T follicular helper cell (primary cell): ENCODE results near the gene KIFC1.
"Not testable (repeated sequence)": the region's sequence is repeated elsewhere in the genome, so short reads cannot be mapped to it uniquely, and the experiment has no call there.

ENCODE experiments used
- DNase-seq: peaks from one replicate; pipeline ENCODE4 v3.0.0-alpha.2; 2020; ENCODE audit warnings: low read depth
- total RNA-seq, 2 experiments: gene quantifications; one replicate each; lab custom pipeline; 2026; lab: John Stamatoyannopoulos, UW

KIFC1 gene, protein sequence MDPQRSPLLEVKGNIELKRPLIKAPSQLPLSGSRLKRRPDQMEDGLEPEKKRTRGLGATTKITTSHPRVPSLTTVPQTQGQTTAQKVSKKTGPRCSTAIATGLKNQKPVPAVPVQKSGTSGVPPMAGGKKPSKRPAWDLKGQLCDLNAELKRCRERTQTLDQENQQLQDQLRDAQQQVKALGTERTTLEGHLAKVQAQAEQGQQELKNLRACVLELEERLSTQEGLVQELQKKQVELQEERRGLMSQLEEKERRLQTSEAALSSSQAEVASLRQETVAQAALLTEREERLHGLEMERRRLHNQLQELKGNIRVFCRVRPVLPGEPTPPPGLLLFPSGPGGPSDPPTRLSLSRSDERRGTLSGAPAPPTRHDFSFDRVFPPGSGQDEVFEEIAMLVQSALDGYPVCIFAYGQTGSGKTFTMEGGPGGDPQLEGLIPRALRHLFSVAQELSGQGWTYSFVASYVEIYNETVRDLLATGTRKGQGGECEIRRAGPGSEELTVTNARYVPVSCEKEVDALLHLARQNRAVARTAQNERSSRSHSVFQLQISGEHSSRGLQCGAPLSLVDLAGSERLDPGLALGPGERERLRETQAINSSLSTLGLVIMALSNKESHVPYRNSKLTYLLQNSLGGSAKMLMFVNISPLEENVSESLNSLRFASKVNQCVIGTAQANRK
- 1.0 to 1.5 reads per million in 2 experiments for total RNA-seq

DNA sequence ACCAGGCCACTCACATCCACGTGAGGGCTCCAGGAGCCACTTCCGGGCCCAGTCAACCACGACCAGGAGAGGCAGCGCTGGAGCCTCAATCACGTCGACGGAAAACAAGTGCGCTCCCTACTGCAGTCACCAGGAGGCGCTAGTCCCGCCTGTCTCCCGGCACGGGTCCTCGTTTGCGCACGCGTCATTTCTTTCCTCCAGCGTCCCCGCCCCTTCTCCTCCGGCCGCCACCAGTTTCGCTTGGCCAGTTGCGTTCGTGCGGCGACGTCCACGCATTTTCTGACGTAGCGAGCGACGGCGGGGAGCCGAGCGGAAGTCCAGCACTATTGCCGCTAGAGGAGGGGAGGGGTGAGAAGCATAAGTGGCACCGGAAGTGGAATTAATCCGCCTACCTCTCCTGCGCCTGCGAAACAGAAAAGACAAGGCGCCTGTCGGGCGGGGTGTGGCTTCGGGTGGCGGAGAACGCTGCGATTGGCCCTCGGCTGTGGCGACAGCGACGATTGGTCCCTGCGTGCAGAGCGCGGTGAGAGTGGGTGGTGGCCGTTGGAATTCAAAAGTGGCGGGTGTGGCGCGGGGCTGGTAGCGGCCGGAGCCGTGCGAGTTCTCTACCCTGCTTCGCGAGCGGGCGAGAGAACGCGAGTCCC is at the start of gene KIFC1:
Gene KIFC1, plus strand, starts transcription at position 546 of the 644 bp plus-strand sequence. CDS start 163 bp downstream, outside the sequence.
- DNase-seq: peak; percentile 99

DNA sequence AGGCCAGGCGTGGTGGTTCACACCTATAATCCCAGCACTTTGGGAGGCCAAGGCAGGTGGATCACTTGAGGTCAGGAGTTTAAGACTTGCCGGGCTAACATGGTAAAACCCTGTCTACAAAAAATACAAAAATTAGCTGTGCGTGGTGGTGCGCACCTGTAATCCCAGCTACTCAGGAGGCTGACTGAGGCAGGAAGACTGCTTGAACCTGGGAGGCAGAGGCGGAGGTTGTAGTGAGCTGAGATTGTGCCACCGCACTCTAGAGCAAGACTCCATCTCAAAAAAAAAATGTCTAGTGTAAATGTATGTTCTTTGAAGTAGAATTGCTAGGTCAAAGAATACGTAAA is 48.0 kb upstream of the KIFC1 start:
- DNase-seq: not testable (repeated sequence)

DNA sequence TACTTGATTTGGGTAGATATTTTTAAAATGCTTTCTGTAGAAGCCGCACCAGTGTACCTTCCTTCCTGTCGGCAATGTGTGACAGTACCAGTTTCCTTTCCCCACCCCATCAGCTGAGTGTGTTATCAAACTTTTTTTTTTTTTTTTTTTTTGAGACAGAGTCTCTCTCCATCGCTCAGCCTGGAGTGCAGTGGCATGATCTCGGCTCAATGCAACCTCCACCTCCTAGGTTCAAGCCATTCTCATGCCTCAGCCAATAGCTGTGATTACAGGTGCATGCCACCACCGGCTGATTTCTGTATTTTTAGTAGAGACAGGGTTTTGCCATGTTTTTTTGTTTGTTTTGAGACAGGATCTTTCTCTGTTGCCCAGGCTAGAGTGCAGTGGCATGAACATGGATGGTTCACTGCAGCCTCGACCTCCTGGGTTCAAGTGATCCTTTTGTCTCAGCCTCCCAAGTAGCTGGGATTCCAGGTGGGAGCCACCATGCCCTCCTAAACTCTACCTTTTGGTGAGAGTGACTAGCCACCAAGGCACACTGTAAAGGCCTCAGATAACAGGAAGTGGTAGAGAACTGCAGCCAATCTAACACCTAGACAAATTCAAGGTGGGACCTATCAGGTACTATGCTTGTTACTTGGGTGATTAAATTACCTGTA is 47.5 kb upstream of the KIFC1 start:
- DNase-seq: peak; percentile 61

DNA sequence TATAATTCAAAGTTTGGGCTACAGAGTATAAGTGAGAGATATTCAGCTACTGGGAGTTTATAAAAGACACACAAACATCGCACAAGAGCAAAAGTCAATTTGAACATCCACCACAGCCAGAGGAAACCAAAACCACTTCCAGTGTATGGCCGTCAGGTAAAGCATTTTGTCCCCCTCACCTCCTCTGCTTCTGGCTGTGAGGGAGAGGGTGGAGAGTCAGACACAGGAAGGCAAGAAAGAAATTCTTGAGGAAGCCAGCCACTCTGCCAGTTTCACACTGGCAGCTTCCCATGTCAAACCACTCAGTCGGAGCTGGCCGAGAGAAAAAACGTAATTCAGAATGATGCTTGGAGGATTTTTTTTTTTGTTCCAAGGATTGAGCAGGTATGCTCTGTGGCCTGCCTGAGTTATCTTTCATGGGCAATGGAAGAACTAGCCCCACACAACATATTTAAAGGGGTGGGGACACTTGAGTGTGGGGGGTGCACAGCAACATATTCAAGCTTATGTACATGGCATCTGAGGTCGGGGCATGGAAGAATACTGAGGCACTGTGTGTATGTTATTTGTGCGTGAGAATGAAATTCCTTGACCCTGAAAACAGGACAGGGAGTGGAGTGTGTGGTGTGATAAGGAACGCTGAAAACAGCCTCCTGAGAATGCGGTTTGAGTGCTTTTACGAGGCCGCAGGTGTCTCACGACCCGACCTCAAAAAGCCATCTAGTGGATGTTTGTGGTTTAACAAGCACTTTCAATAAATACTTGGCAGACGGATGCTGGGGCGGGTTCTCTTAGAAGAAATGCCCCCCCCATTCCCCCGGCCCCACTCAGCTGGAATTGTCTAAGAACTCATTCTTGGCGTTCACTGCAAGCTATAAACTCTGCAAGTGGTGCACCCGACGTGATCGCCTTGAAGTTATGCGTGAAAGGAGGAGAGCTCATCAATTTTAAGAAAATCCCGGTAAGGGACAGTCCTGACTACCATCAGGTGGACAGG is 46.6 kb upstream of the KIFC1 start:
- DNase-seq: peak; percentile 54

DNA sequence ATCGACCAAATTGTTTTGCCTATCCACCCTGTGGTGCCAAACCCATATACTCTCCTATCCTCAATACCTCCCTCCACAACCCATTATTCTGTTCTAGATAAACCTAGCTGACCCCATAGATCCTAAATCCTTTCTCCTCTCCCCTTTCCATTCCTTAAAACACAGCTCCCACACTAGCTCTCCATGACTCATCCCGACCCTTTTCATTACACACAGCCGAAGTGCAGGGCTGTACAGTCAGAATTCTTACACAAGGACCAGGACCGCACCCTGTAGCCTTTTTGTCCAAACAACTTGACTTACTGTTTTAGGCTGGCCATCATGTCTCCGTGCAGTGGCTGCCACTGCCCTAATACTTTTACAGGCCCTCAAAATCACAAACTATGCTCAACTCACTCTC is 44.7 kb upstream of the KIFC1 start:
- not testable (repeated sequence) for DNase-seq

DNA sequence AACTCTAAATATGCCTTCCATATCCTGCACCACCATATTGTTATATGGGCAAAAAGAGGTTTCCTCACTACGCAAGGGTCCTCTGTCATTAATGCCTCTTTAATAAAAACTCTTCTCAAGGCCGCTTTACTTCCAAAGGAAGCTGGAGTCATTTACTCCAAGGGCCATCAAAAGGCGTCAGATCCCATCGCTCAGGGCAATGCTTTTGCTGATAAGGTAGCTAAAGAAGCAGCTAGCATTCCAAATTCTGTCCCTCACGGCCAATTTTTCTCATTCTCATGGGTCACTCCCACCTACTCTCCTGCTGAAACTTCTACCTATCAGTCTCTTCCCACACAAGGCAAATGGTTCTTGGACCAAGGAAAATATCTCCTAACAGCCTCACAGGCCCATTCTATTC is 43.8 kb upstream of the KIFC1 start:
- no peak for DNase-seq

DNA sequence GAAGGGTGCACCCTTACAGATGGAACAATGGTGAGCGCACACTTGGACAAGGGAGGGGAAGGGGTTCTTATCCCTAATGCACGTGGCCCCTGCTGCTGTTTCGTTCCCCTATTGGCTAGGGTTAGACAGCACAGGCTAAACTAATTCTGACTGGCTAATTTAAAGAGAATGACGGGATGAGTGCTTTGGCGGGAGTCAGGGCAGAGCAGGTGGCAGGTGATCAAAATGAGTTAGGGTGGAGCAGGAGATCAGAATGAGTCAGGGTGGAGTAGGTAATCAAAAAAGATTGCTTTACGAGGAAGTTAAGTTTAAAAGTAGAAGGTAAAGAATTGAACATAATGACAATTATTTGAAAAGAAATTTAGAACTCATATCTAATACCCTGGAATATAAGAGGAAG is 35.8 kb upstream of the KIFC1 start:
- not testable (repeated sequence) for DNase-seq

DNA sequence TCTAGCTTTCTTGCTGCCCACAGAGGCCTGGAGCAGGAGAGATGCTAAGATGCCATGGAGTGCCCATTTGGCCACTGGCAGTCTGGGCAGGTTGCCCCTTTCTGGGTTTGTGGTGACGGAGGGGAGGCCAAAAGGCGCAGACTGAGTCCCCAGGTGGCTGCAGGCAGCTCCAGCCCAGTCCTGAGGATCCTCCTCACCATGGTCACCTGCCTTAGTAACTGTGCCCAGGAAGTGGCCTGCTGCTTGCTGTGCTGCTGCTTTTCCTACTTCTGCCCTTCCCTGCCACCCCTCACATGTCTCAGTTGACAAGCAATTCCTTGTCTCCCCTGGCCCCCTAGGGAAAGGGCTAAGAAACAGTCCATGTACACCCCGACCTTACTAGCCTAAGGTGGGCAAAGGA is 35.3 kb upstream of the KIFC1 start:
- DNase-seq: no peak

DNA sequence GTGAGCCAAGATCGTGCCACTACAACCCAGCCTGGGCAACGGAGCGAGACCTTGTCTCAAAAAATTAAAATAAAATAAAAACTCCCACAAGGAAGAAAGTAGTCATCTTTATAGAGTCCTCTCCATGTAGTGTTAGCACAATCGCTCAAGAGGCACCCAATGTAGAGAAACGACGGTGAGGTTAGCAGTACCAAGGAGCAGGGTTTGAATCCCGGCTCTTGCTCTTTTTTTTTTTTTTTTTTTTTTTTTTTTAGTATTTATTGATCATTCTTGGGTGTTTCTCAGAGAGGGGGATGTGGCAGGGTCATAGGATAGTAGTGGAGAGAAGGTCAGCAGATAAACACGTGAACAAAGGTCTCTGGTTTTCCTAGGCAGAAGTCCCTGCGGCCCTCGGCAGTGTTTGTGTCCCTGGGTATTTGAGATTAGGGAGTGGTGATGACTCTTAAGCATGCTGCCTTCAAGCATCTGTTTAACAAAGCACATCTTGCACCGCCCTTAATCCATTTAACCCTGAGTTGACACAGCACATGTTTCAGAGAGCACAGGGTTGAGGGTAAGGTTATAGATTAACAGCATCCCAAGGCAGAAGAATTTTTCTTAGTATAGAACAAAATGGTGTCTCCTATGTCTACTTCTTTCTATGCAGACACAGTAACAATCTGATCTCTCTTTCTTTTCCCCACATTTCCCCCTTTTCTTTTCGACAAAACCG is 34.3 kb upstream of the KIFC1 start:
- DNase-seq: not testable (repeated sequence)

DNA sequence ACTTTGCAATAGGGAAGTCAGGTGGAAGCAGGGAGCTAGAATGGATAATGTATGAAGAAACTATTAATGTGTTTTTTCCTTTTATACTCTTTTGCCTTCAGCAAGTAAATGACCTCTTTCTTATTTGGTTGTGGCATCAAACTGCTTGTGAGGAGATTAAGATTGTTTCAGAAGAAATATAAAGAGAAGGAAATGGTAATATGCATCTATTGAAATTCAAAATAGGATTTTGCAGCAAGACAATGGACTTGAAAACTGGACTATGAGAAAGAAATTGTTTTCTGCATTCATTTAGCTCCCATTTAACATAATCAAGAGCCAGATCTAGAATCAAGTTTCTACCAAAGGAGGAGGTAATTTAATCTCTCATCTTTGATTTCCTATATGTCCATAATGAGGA is 32.3 kb upstream of the KIFC1 start:
- DNase-seq: no peak

DNA sequence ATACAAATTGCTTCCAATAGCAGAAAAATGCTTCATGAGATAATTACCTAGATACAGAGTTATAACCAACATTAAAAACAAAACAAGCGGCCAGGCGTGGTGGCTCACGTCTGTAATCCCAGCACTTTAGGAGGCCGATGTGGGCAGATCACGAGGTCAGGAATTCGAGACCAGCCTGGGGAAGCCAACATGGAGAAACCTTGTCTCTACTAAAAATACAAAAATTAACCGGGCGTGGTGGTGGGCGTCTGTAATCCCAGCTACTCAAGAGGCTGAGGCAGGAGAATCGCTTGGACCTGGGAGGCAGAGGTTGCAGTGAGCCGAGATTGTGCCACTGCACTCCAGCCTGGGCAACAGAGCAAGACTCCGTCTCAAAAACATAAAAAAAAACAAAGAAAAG is 28.1 kb upstream of the KIFC1 start:
- DNase-seq: not testable (repeated sequence)

DNA sequence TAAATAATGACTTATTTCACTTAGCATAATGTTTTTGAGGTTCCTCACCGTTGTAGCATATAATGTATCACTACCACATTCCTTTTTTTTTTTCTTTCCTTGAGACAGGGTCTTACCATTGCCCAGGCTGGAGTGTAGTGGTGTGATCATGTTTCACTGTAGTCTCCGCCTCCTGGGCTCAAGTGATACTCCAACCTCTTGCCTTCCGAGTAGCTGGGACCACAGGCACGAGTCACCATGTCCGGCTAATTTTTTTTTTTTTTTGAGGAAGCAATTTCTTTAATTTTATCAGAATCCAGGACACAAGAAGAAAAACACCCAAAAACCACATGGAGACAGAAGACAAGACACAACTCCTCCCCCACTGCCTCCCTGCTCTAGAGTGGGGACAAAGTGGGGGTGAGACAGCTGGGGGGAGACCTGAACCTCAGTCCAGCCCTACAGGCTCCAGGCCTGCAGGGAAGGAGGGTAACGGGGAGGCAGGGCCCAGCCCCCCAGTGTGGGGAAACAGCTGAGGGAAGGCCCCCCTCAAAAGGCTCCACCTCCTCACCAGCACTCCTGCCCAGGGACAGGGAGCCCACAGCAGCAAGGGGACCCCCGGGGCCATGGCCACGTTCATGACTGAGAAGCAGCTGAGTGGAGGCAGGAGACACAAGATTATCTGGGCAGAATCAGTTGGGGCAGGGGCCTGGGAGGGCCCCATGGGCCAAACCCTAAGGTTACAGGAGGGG is 27.0 kb upstream of the KIFC1 start:
- DNase-seq: not testable (repeated sequence)

DNA sequence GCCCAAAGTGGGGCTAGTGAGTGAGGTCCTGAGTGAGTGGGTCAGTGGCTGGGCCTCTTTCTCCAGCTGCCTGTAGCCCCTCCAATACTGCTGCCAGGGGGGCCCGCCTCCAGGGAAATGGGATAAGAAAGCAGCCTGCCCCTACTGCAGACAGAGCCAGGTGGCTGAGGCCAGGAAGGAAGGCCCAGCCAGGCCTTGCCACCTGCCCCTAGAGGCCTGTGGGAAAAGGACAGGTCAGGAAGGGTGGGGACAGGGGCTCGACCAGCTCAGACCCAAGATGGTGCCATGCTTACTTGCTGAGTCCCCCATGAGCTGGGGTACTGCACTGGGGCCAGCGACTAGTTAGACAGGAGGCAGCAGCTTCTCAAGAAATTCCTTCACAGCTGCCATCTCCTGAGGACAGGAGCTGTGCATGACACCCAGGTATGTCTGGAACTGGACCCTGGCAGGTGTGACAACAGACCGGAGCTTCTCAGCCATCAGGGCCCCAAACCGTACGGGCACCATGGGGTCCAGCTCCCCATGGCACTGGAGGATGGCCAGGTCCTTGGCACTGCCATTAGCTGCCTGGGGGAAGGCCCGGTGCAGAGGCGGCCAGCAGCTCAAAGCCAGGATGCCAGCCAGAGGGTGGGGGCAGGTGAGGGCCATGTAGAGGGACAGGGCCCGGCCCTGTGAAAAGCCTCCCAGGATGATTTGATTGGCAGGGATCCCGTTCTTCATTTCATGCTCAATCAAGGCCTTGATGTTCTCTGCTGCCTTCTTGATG is 26.2 kb upstream of the KIFC1 start:
- DNase-seq: not testable (repeated sequence)

DNA sequence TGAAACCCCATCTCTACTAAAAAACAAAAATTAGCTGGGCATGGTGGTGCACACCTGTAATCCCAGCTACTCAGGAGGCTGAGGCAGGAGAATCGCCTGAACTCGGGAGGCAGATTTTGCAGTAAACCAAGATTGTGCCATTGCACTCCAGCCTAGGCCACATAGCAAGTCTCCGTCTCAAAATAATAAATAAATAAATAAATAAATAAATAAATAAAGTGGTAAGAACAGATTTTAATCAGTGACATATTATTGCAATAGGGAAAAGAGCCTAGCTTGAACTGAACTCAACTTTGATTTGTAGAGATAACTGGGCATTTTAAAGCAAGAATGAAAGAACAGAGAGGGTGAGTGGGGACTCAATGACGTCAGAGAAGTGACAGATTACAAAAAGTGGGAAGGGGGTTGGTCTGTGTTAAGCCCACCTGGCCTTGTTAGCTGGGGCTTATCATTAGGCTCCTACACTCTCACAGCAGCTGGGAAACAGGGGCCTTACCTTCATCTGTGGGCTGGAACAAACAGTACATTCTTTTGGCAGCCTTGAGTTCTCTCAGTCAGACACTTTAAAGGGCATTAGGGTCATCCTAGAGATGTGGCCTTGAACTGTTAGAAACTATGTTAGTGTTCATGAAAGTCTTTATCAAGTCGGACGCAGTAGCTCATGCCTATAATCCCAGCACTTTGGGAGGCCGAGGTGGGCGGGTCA is 24.5 kb upstream of the KIFC1 start:
- no peak for DNase-seq

DNA sequence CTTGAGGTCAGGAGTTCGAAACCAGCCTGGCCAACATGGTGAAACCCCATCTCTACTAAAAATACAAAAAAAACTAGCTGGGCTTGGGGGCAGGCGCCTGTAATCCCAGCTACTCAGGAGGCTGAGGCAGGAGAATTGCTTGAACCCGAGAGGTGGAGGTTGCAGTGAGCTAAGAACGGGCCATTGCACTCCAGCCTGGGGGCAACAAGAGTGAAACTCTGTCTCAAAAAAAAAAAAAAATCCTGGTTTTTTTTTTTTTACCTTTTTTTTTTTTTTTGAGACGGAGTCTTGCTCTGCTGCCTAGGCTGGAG is 24.0 kb upstream of the KIFC1 start:
- DNase-seq: not testable (repeated sequence)

DNA sequence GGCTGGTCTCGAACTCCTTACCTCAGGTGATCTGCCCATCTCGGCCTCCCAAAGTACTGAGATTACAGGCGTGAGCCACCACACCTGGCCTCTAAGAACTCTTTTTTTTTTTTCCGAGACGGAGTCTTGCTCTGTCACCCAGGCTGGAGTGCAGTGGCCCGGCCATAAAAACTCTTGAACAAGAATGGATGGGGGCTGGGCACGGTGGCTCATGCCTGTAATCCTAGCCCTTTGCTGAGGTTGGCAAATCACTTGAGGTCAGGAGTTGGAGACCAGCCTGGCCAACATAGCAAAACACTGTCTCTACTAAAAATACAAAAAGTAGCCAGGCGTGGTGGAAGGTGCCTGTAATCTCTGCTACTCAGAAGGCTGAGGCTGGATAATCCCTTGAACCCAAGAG is 19.7 kb upstream of the KIFC1 start:
- DNase-seq: not testable (repeated sequence)

DNA sequence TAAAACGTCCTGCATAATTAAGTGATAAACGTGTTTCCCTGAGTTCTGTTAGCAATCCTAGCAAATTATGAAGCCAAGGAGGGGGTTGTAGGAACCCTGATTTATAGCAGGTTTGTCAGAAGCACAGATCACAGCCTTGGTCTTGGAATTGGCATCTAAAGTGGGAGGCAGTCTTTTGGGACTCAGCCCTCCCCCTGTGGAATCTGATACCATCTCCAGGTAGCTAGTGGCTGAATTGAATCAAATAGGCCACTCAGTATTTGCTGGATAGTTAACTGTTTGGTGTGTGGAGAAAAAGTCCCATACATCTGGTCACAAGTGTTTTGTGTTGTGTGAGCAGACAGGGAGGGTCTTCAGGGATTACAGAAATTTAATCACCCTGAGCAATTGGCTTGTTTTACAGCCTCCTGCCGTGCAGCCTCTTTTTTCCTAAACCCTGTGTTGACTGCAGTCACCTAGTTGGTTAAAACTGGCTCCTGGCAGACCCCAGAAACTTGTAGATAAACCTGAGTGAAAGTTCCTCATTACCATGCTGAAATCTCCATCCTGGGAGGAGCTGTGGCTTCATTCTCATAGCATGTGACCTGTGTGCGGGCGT is 19.0 kb upstream of the KIFC1 start:
- DNase-seq: no peak
